ENCODE data around the gene TBX2. TPM values are rescaled to one million over a fixed set of nuclear protein-coding genes. Genes with fewer than 3 reads are reported as not detected.
A peak's percentile ranks its signal among the peaks of the same experiment; 100 is the strongest.

TBX2 gene
- total and polyA plus RNA-seq, 2 of the 13 experiments (the other 11 are each of a cell fraction or from before 2014, with no cell fraction given): 2.8 to 15.3 TPM

GRCh38 chr17:61363601-61364462 lies 35.8 kb upstream of the TBX2 start (continued):
- TF ChIP-seq ZHX2 (IDR thresholded peaks at IDR 0.05; ENCODE audit: low read depth) (no peak), ZHX2 (CRISPR knock-in tag; IDR thresholded peaks at IDR 0.05; ENCODE audit: borderline replicate concordance) (no peak), ZFP36 (IDR thresholded peaks at IDR 0.05; ENCODE audit: borderline replicate concordance, low read depth, low read length, partially characterized antibody) (no peak), TBX2 (CRISPR knock-in tag; IDR thresholded peaks at IDR 0.05; ENCODE audit: borderline replicate concordance) (peak; percentile 93), ARNT (IDR thresholded peaks at IDR 0.05) (no peak), ZNF12 (CRISPR knock-in tag; IDR thresholded peaks at IDR 0.05) (no peak), ZBTB42 (CRISPR knock-in tag; IDR thresholded peaks at IDR 0.05) (no peak; the same call in 1 of the 2 replicates), NBN (conservative IDR thresholded peaks at IDR 0.05) (no peak), BRCA1 (CRISPR knock-in tag; IDR thresholded peaks at IDR 0.05) (no peak), RFX1 (IDR thresholded peaks at IDR 0.05) (no peak), ZNF615 (CRISPR knock-in tag; IDR thresholded peaks at IDR 0.05; ENCODE audit: borderline replicate concordance) (no peak), ZNF280D (CRISPR knock-in tag; IDR thresholded peaks at IDR 0.05) (no peak), ZNF704 (CRISPR knock-in tag; IDR thresholded peaks at IDR 0.05; ENCODE audit: borderline replicate concordance) (no peak), ARID3A (IDR thresholded peaks at IDR 0.05; ENCODE audit: low read depth, low read length) (peak; percentile 67; the same call in 1 of the 2 replicates), ZBTB33 (CRISPR knock-in tag; IDR thresholded peaks at IDR 0.05) (no peak)
